Right lobe of liver (tissue), 6 donors: ENCODE data around the gene MT1E. TPM values are rescaled to one million over a fixed set of nuclear protein-coding genes. Genes with fewer than 3 reads are reported as not detected.
A peak's percentile ranks its signal among the peaks of the same experiment; 100 is the strongest.
"Not testable (repeated sequence)": the region's sequence is repeated elsewhere in the genome, so short reads cannot be mapped to it uniquely, and the experiment has no call there.

Source experiments
- ATAC-seq, 4 donors: fragments of 200-7000 bp; cut with Tn5 transposase; one replicate each; pipeline ENCODE4 v1.9.1; 2020; ENCODE audit warnings: mild to moderate bottlenecking in 4 of 4, moderate library complexity in 4 of 4
- DNase-seq, 3 donors: peaks; one replicate each; pipeline ENCODE4 v3.0.0-alpha.2; 2020
- H3K27ac ChIP-seq, 3 donors: fragments of 200-600 bp; one replicate each; pipeline ENCODE4 v1.8.0; 2022
- H3K27me3 ChIP-seq, 2 donors: fragments of 200-600 bp; one replicate each; pipeline ENCODE4 v1.8.0; 2022
- H3K36me3 ChIP-seq, 4 donors: fragments of 200-600 bp; sonication (generic) in 1 of 4; one replicate each; pipeline versions ENCODE4 v1.5.1 to v1.8.0; 2017 to 2022; ENCODE audit warnings: control low read depth in 1 of 4
- H3K4me1 ChIP-seq, 4 donors: fragments of 200-600 bp; sonication (generic) in 1 of 4; one replicate each; pipeline versions ENCODE4 v1.5.1 to v1.8.0; 2017 to 2022; ENCODE audit warnings: control low read depth in 1 of 4
- H3K4me3 ChIP-seq, 3 donors: fragments of 200-600 bp; one replicate each; pipeline ENCODE4 v1.8.0; 2022
- H3K9me3 ChIP-seq, 4 donors: fragments of 200-600 bp; sonication (generic) in 1 of 4; one replicate each; pipeline versions ENCODE4 v1.5.1 to v1.8.0; 2017 to 2022; ENCODE audit warnings: control low read depth in 1 of 4
- POLR2A ChIP-seq: fragments of 450-650 bp; IDR thresholded peaks from one replicate; pipeline ENCODE4 v1.6.1; 2017; ENCODE audit warnings: antibody characterized with exemption, mild to moderate bottlenecking
- WGBS: methylation state at CpG from one replicate; pipeline ENCODE4 v1.1.6; 2018; ENCODE audit warnings: low coverage, low lambda C conversion rate; ENCODE audit not compliant: insufficient coverage; ENCODE audit errors: missing lambda C conversion rate; 5-methylcytosine and 5-hydroxymethylcytosine counted together
- intact Hi-C, 2 donors: fragments of 100-400 bp; cut with DNase I; formaldehyde crosslinking; loops; one replicate each; pipeline versions ENCODE4 v1.11.2 to v1.14.1; 2022
- total RNA-seq, 6 experiments: library from RNA; depleted of rRNA in 2 of 6; stranded (reverse); fragments of >200 nt in 2 of 6; fragmentation: NEBNext Ultra II Directional in 3 of 6; extraction: Animal tissue kit (Norgen Biotek cat#: 25700) in 3 of 6; gene quantifications; one replicate each; pipeline versions ENCODE4 v1.1.0 to v1.2.4, GENCODE V29; 2016 to 2023
- TF ChIP-seq, protein P1 (sequence below), 4 donors: fragments of 200-600 bp in 3 of 4; fragments of 450-650 bp in 1 of 4; IDR thresholded peaks; one replicate each; pipeline versions ENCODE4 v1.5.1 to v1.8.0; 2016 to 2022; ENCODE audit warnings: antibody characterized with exemption in 4 of 4, mild to moderate bottlenecking in 2 of 4
- donor health status: DM: no; HTN: yes; CAD: no.
- donor health status: DM: no; HTN: no; CAD: no.
- donor health status: DM: no; HTN: no; CAD: no.
- donor health status: DM: no; HTN: yes; CAD: no.
- donor health status: DM: no; HTN: yes; CAD: no.

MT1E gene
- total RNA-seq, 6 experiments from 2014 or later, result 403 to 1,748 (median 691) TPM

GRCh38 chr16:56672761-56673536 lies 47.4 kb downstream of the MT1E start:
- TF ChIP-seq POLR2A, result no peak
- TF ChIP-seq, protein P1, sequence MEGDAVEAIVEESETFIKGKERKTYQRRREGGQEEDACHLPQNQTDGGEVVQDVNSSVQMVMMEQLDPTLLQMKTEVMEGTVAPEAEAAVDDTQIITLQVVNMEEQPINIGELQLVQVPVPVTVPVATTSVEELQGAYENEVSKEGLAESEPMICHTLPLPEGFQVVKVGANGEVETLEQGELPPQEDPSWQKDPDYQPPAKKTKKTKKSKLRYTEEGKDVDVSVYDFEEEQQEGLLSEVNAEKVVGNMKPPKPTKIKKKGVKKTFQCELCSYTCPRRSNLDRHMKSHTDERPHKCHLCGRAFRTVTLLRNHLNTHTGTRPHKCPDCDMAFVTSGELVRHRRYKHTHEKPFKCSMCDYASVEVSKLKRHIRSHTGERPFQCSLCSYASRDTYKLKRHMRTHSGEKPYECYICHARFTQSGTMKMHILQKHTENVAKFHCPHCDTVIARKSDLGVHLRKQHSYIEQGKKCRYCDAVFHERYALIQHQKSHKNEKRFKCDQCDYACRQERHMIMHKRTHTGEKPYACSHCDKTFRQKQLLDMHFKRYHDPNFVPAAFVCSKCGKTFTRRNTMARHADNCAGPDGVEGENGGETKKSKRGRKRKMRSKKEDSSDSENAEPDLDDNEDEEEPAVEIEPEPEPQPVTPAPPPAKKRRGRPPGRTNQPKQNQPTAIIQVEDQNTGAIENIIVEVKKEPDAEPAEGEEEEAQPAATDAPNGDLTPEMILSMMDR (IDR thresholded peaks at IDR 0.05), result no peak
- whole genome bisulfite sequencing, result 80% methylated on average over 10 of the region's 11 CpGs
- ATAC-seq (no peak), DNase-seq (no peak)
- H3K9me3 ChIP-seq, result no peaks in the 10 kb centered on the region
- H3K27me3 ChIP-seq, result no peaks in the 10 kb centered on the region
- no peaks in the 10 kb centered on the region for H3K36me3 ChIP-seq
- intact Hi-C loops, result no loop called here
- peaks cover 0 to 9% (median 0%) of the 10 kb centered on the region in 4 donors for H3K4me1 ChIP-seq
- H3K4me3 ChIP-seq, result no peak overlapping the region
- no peak overlapping the region for H3K27ac ChIP-seq

DNA sequence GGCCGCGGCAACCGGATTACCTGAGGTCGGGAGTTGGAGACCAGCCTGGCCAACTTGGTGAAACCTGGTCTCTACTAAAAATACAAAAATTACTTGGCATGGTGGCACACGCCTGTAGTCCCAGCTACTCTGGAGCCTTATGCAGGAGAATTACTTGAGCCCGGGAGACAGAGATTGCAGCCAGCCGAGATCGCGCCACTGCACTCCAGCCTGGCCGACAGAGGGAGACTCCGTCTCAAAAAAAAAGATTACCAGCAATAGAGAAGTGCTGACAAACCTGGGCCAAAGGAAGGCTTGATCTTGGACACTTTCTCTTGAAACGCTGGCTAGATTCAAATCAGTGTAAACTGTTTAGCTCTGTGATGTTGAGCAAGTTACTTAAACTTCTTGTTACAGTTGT lies 48.3 kb downstream of the MT1E start:
- Histone ChIP-seq H3K27ac (no peak overlapping the region), H3K9me3 (no peaks in the 10 kb centered on the region), H3K4me1 (peaks cover 0 to 3% (median 0%) of the 10 kb centered on the region in 4 donors), H3K4me3 (no peak overlapping the region), H3K27me3 (no peaks in the 10 kb centered on the region), H3K36me3 (no peaks in the 10 kb centered on the region)
- WGBS, result 25% methylated on average over 12 of the region's 12 CpGs
- intact Hi-C loops, result no loop called here
- DNase-seq (no peak), ATAC-seq (peak; percentile 28 to 63 (median 44))
- TF ChIP-seq, protein P1 (IDR thresholded peaks at IDR 0.05), result peak; percentile 66 to 78 (median 72)
- no peak for TF ChIP-seq POLR2A

- DNase-seq, H3K9me3 ChIP-seq, H3K4me1 ChIP-seq, H3K27ac ChIP-seq, H3K36me3 ChIP-seq, H3K4me3 ChIP-seq, H3K27me3 ChIP-seq, intact Hi-C loops, ATAC-seq: not testable (repeated sequence)
- WGBS, result 80% methylated on average over 3 of the region's 6 CpGs
Measured at GRCh38 chr16:56674570-56674969, 49.0 kb downstream of the MT1E start.

- Histone ChIP-seq H3K4me1 (peaks cover 0 to 10% (median under 1%) of the 10 kb centered on the region in 4 donors), H3K9me3 (no peaks in the 10 kb centered on the region), H3K36me3 (no peaks in the 10 kb centered on the region), H3K27ac (no peak overlapping the region), H3K27me3 (no peaks in the 10 kb centered on the region), H3K4me3 (peak overlapping the region in 2 of 3 donors; percentile 16 to 33)
- DNase-seq, result no peak
- TF ChIP-seq, protein P1 (IDR thresholded peaks at IDR 0.05), result no peak
- TF ChIP-seq POLR2A, result no peak
- WGBS, result 38% methylated on average over 9 of the region's 32 CpGs
- intact Hi-C loops, result no loop called here
- ATAC-seq, result peak in 1 of 4 donors; percentile 16
Measured at GRCh38 chr16:56675685-56676210, 50.2 kb downstream of the MT1E start.

Other genes starting within 250 kb of the MT1E start
- 100 to 1,000 TPM in 4 of 6 experiments, 10 to 100 TPM in 2; 92.2 to 189 (median 137) TPM for gene AMFR, start 200.2 kb upstream of the MT1E start, total RNA-seq
- 10 to 100 TPM; 26.2 to 35.8 (median 30.3) TPM for gene NUDT21, start 174.4 kb upstream of the MT1E start, total RNA-seq
- 10 to 100 TPM; 12.2 to 32.0 (median 17.4) TPM for gene OGFOD1, start 174.2 kb upstream of the MT1E start, total RNA-seq
- gene BBS2, start 105.8 kb upstream of the MT1E start, total RNA-seq, result 10 to 100 TPM in 4 of 6 experiments, 1 to 10 TPM in 2; 5.6 to 18.4 (median 10.5) TPM
- gene MT4, start 60.7 kb upstream of the MT1E start, total RNA-seq, result not detected
- gene MT3, start 36.3 kb upstream of the MT1E start, total RNA-seq, result under 1 TPM in 1 of 6 experiments, not detected in 5; 0.62 TPM
- gene MT2A, start 17.2 kb upstream of the MT1E start, total RNA-seq, result 1,000 to 10,000 TPM in 5 of 6 experiments, 100 to 1,000 TPM in 1; 946 to 4,033 (median 2,228) TPM
- 100 to 1,000 TPM in 3 of 6 experiments, 10 to 100 TPM in 2, 1 to 10 TPM in 1; 8.6 to 569 (median 84.5) TPM for gene MT1M, start 6.9 kb downstream of the MT1E start, total RNA-seq
- 100 to 1,000 TPM in 3 of 6 experiments, 10 to 100 TPM in 3; 34.9 to 161 (median 110) TPM for gene MT1A, start 12.9 kb downstream of the MT1E start, total RNA-seq
- gene MT1B, start 26.1 kb downstream of the MT1E start, total RNA-seq, result 1 to 10 TPM in 3 of 6 experiments, not detected in 3; 1.6 to 7.7 (median 2.2) TPM
- 100 to 1,000 TPM in 4 of 6 experiments, 10 to 100 TPM in 2; 10.1 to 934 (median 197) TPM for gene MT1F, start 32.2 kb downstream of the MT1E start, total RNA-seq
- gene MT1G, start 42.3 kb downstream of the MT1E start, total RNA-seq, result 1,000 to 10,000 TPM in 4 of 6 experiments, 100 to 1,000 TPM in 2; 490 to 8,056 (median 1,365) TPM
- 1,000 to 10,000 TPM in 2 of 6 experiments, 100 to 1,000 TPM in 2, under 1 TPM in 1, not detected in 1; 0.74 to 1,258 (median 358) TPM for gene MT1H, start 44.0 kb downstream of the MT1E start, total RNA-seq
- 1,000 to 10,000 TPM in 4 of 6 experiments, 100 to 1,000 TPM in 2; 808 to 2,440 (median 1,620) TPM for gene MT1X, start 56.7 kb downstream of the MT1E start, total RNA-seq
- 10 to 100 TPM in 4 of 6 experiments, 1 to 10 TPM in 2; 8.3 to 17.0 (median 12.8) TPM for gene NUP93, start 104.3 kb downstream of the MT1E start, total RNA-seq
- gene SLC12A3, start 239.4 kb downstream of the MT1E start, total RNA-seq, result not detected